WTC11 (cell line): ENCODE measurements around the gene P2RX2. TPM values are rescaled to one million over a fixed set of nuclear protein-coding genes. Genes with fewer than 3 reads are reported as not detected.
A peak's percentile ranks its signal among the peaks of the same experiment; 100 is the strongest.

Experiments used
- ATAC-seq: fragments of 200-7000 bp; cut with Tn5 transposase; 2 replicates; pipeline ENCODE4 v1.10.0; 2021; ENCODE audit warnings: mild to moderate bottlenecking, moderate library complexity
- CTCF ChIA-PET: fragments of 300-600 bp; sonication (Branson Sonifier 250); formaldehyde crosslinking; loops from one replicate; lab custom pipeline; 2021; ENCODE audit warnings: antibody characterized with exemption; lab: Charles Lee
- POLR2A ChIA-PET: fragments of 350-600 bp; sonication (Branson Sonifier 250); formaldehyde crosslinking; loops from one replicate; lab custom pipeline; 2021; ENCODE audit warnings: antibody characterized with exemption; lab: Charles Lee
- DNase-seq: peaks from one replicate; pipeline ENCODE4 v3.0.0; 2021; ENCODE audit warnings: low spot score
- H3K27ac Mint-ChIP-seq: 2 replicates; pipeline ENCODE4 v1.8.0; 2021; ENCODE audit warnings: mixed read lengths
- H3K27me3 Mint-ChIP-seq: 2 replicates; pipeline ENCODE4 v1.8.0; 2021; ENCODE audit warnings: low read depth, mild to moderate bottlenecking, moderate library complexity, mixed read lengths
- H3K36me3 Mint-ChIP-seq: 2 replicates; pipeline ENCODE4 v1.8.0; 2021; ENCODE audit warnings: mixed read lengths
- H3K4me1 Mint-ChIP-seq: 2 replicates; pipeline ENCODE4 v1.8.0; 2022; ENCODE audit warnings: mixed read lengths
- H3K4me3 Mint-ChIP-seq: 2 replicates; pipeline ENCODE4 v1.8.0; 2021; ENCODE audit warnings: mild to moderate bottlenecking, moderate library complexity, mixed read lengths
- H3K9me3 Mint-ChIP-seq: 2 replicates; pipeline ENCODE4 v1.8.0; 2021; ENCODE audit warnings: mixed read lengths
- AR ChIP-seq: fragments of 250-450 bp; sonication (Bioruptor Pico); IDR thresholded peaks from 2 replicates; pipeline ENCODE4 v1.9.0; 2021; ENCODE audit warnings: mild to moderate bottlenecking
- CREM ChIP-seq: sonication (generic); formaldehyde crosslinking; IDR thresholded peaks from 2 replicates; pipeline ENCODE4 v1.8.1; 2022; ENCODE audit warnings: mild to moderate bottlenecking, missing genetic modification reagents, moderate library complexity
- E2F1 ChIP-seq: sonication (generic); formaldehyde crosslinking; IDR thresholded peaks from 2 replicates; pipeline ENCODE4 v1.8.0; 2022; ENCODE audit warnings: mild to moderate bottlenecking, missing genetic modification reagents
- E2F5 ChIP-seq: sonication (generic); formaldehyde crosslinking; IDR thresholded peaks from 2 replicates; pipeline ENCODE4 v1.8.1; 2022; ENCODE audit warnings: mild to moderate bottlenecking, moderate library complexity, missing genetic modification reagents
- ERG ChIP-seq: fragments of 250-450 bp; sonication (Bioruptor Pico); IDR thresholded peaks from 2 replicates; pipeline ENCODE4 v1.8.0; 2021; ENCODE audit warnings: mild to moderate bottlenecking
- FOXJ3 ChIP-seq: sonication (generic); formaldehyde crosslinking; IDR thresholded peaks from 2 replicates; pipeline ENCODE4 v1.9.0; 2021; ENCODE audit warnings: missing genetic modification reagents, mild to moderate bottlenecking, borderline replicate concordance
- GTF2I ChIP-seq: fragments of 250-450 bp; sonication (Bioruptor Pico); conservative IDR thresholded peaks from 2 replicates; pipeline ENCODE4 v1.4.0; 2021; ENCODE audit warnings: mild to moderate bottlenecking
- HMGA2 ChIP-seq: fragments of 250-450 bp; sonication (Bioruptor Pico); IDR thresholded peaks from 2 replicates; pipeline ENCODE4 v1.4.0; 2021; ENCODE audit warnings: mild to moderate bottlenecking, moderate library complexity
- IRF1 ChIP-seq: sonication (generic); formaldehyde crosslinking; IDR thresholded peaks from 2 replicates; pipeline ENCODE4 v1.8.0; 2023; ENCODE audit warnings: missing genetic modification reagents
- IRF2 ChIP-seq: sonication (generic); formaldehyde crosslinking; IDR thresholded peaks from 2 replicates; pipeline ENCODE4 v1.8.0; 2022; ENCODE audit warnings: low read depth, missing genetic modification reagents, borderline replicate concordance
- MLX ChIP-seq: sonication (generic); formaldehyde crosslinking; IDR thresholded peaks from 2 replicates; pipeline ENCODE4 v1.8.1; 2023; ENCODE audit warnings: mild to moderate bottlenecking, missing genetic modification reagents, moderate library complexity
- NFYB ChIP-seq: sonication (generic); formaldehyde crosslinking; conservative IDR thresholded peaks from 2 replicates; pipeline ENCODE4 v1.8.0; 2022; ENCODE audit warnings: low read depth, missing genetic modification reagents
- NR3C1 ChIP-seq: sonication (generic); formaldehyde crosslinking; conservative IDR thresholded peaks from 2 replicates; pipeline ENCODE4 v1.8.1; 2023; ENCODE audit warnings: low read depth, mild to moderate bottlenecking, missing genetic modification reagents
- RORB ChIP-seq: fragments of 250-450 bp; sonication (Bioruptor Pico); IDR thresholded peaks from 2 replicates; pipeline ENCODE4 v1.9.0; 2021; ENCODE audit warnings: mild to moderate bottlenecking
- SMAD4 ChIP-seq: sonication (generic); formaldehyde crosslinking; IDR thresholded peaks from 2 replicates; pipeline ENCODE4 v1.8.0; 2022; ENCODE audit warnings: mild to moderate bottlenecking, missing genetic modification reagents
- SP1 ChIP-seq: sonication (generic); formaldehyde crosslinking; conservative IDR thresholded peaks from 2 replicates; pipeline ENCODE4 v1.8.1; 2022; ENCODE audit warnings: missing genetic modification reagents
- USF2 ChIP-seq: sonication (generic); formaldehyde crosslinking; IDR thresholded peaks from 2 replicates; pipeline ENCODE4 v1.8.1; 2023; ENCODE audit warnings: mild to moderate bottlenecking, missing genetic modification reagents, moderate library complexity
- ZNF138 ChIP-seq: sonication (generic); formaldehyde crosslinking; conservative IDR thresholded peaks from 2 replicates; pipeline ENCODE4 v1.8.1; 2022; ENCODE audit warnings: mild to moderate bottlenecking, moderate library complexity, missing genetic modification reagents
- ZNF219 ChIP-seq: sonication (generic); formaldehyde crosslinking; IDR thresholded peaks from 2 replicates; pipeline ENCODE4 v1.8.0; 2023; ENCODE audit warnings: missing genetic modification reagents, mild to moderate bottlenecking, borderline replicate concordance
- ZNF263 ChIP-seq: sonication (generic); formaldehyde crosslinking; IDR thresholded peaks from 2 replicates; pipeline ENCODE4 v1.8.1; 2022; ENCODE audit warnings: low read depth, mild to moderate bottlenecking, moderate library complexity, missing genetic modification reagents
- ZNF396 ChIP-seq: fragments of 250-450 bp; sonication (Bioruptor Pico); IDR thresholded peaks from 2 replicates; pipeline ENCODE4 v1.8.0; 2021; ENCODE audit warnings: mild to moderate bottlenecking, moderate library complexity, borderline replicate concordance
- ZNF425 ChIP-seq: fragments of 250-450 bp; sonication (Bioruptor Pico); conservative IDR thresholded peaks from 2 replicates; pipeline ENCODE4 v1.9.0; 2021; ENCODE audit warnings: mild to moderate bottlenecking
- ZNF671 ChIP-seq: fragments of 250-450 bp; sonication (Bioruptor Pico); IDR thresholded peaks from 2 replicates; pipeline ENCODE4 v1.8.0; 2021; ENCODE audit warnings: mild to moderate bottlenecking
- ZSCAN18 ChIP-seq: fragments of 250-450 bp; sonication (Bioruptor Pico); IDR thresholded peaks from 2 replicates; pipeline ENCODE4 v2.1.2; 2022; ENCODE audit warnings: mild to moderate bottlenecking, moderate library complexity
- total RNA-seq: library from RNA; stranded (reverse); gene quantifications from 3 replicates; pipeline ENCODE4 v1.2.3, GENCODE V29; 2021

The P2RX2 gene
- total RNA-seq, 1 experiment from 2014 or later: 2.1 TPM

GRCh38 chr12:132587781-132588180, 30.8 kb upstream of the P2RX2 start:
- ChIA-PET POLR2A (interaction anchor here (0.5 kb wide), 1 partner anchor 20 kb away, joined by 3 read pairs; no protein-coding TSS in a partner anchor), CTCF (interaction anchor here (1.1 to 2.5 kb wide), 2 partner anchors 27 to 174 kb away, joined by 3 to 8 read pairs; no protein-coding TSS in a partner anchor)
- no peaks in the 10 kb centered on the region for H3K9me3 Mint-ChIP-seq
- H3K27me3 Mint-ChIP-seq: peaks cover 91% of the 10 kb centered on the region
- no peaks in the 10 kb centered on the region for H3K36me3 Mint-ChIP-seq
- DNase-seq (no peak), ATAC-seq (no peak)
- peaks cover 5% of the 10 kb centered on the region for H3K4me1 Mint-ChIP-seq
- H3K27ac Mint-ChIP-seq: no peak overlapping the region
- H3K4me3 Mint-ChIP-seq: no peak overlapping the region
- TF ChIP-seq ZNF219 (CRISPR knock-in tag): no peak
- no peak for TF ChIP-seq FOXJ3
- peak; percentile 97 for TF ChIP-seq ZNF263 (CRISPR knock-in tag)
- no peak for TF ChIP-seq NFYB (CRISPR knock-in tag)
- no peak for TF ChIP-seq ZNF396 (CRISPR knock-in tag)
- TF ChIP-seq IRF1: no peak
- TF ChIP-seq ZSCAN18: no peak

- DNase-seq (no peak), ATAC-seq (no peak)
- ChIA-PET CTCF (no interaction called here), POLR2A (no interaction called here)
- peaks cover 97% of the 10 kb centered on the region for H3K27me3 Mint-ChIP-seq
- H3K4me3 Mint-ChIP-seq: no peak overlapping the region
- no peaks in the 10 kb centered on the region for H3K36me3 Mint-ChIP-seq
- no peak overlapping the region for H3K27ac Mint-ChIP-seq
- no peaks in the 10 kb centered on the region for H3K9me3 Mint-ChIP-seq
- H3K4me1 Mint-ChIP-seq: peaks cover 5% of the 10 kb centered on the region
- TF ChIP-seq SP1: no peak
- TF ChIP-seq HMGA2 (CRISPR knock-in tag): no peak
- TF ChIP-seq MLX: no peak
- TF ChIP-seq ZNF671 (CRISPR knock-in tag): no peak
- no peak for TF ChIP-seq SMAD4 (CRISPR knock-in tag)
- TF ChIP-seq CREM: no peak
- TF ChIP-seq ZNF425 (CRISPR knock-in tag): no peak
- no peak for TF ChIP-seq IRF2
- no peak for TF ChIP-seq NR3C1 (CRISPR knock-in tag)
- no peak for TF ChIP-seq E2F5 (CRISPR knock-in tag)
- no peak for TF ChIP-seq USF2 (CRISPR knock-in tag)
- TF ChIP-seq GTF2I (CRISPR knock-in tag): no peak
- no peak for TF ChIP-seq ZNF138 (CRISPR knock-in tag)
- TF ChIP-seq AR (CRISPR knock-in tag): no peak
- TF ChIP-seq RORB (CRISPR knock-in tag): no peak
- no peak for TF ChIP-seq ERG (CRISPR knock-in tag)
- no peak for TF ChIP-seq E2F1 (CRISPR knock-in tag)
Measured at GRCh38 chr12:132588319-132588718, 30.3 kb upstream of the P2RX2 start.
